SW 1271 (cell line): Measurements from ENCODE around the gene TST.
A peak's percentile ranks its signal among the peaks of the same experiment; 100 is the strongest.

Experiments
- DNase-seq, 2 experiments: peaks; one replicate each; lab custom pipeline; 2025; lab: John Stamatoyannopoulos, UW

The TST gene

DNA sequence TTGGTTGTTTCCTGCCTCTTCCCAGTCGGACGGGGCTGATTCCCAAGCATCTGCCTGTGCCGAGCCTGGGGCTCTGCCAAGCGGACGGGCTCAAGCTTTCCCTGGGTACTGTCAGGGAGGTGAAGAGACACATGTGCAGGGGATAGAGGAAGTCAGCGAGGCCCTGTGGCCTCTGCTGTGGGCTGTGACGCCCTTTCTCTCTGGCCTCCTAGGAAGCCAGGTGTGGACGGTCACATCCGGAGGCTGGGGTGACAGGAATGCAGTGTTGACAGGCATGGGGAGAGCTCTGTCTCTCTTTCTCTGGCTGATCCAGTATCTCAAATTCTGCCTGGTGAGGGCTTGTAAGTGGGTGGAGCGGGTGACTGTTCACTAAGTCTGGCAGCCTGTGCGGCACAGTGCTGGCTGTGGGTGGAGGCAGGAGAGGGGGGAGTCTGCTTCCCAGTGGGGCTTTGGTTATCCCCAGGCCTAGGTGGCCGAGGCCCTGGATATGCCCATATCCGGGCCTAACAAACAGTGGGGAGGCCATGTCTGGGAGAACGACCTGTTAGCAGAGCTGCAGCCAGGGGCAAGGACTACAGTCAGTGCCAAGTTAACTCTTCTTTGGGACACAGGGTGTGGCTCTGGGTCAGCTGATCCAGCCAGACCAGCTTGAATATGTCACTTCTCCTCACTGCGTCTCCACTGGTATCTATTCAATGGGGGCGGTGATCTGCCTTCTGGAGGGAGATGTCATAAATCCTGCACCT is 34.2 kb upstream of the TST start:
- no peak for DNase-seq

DNA sequence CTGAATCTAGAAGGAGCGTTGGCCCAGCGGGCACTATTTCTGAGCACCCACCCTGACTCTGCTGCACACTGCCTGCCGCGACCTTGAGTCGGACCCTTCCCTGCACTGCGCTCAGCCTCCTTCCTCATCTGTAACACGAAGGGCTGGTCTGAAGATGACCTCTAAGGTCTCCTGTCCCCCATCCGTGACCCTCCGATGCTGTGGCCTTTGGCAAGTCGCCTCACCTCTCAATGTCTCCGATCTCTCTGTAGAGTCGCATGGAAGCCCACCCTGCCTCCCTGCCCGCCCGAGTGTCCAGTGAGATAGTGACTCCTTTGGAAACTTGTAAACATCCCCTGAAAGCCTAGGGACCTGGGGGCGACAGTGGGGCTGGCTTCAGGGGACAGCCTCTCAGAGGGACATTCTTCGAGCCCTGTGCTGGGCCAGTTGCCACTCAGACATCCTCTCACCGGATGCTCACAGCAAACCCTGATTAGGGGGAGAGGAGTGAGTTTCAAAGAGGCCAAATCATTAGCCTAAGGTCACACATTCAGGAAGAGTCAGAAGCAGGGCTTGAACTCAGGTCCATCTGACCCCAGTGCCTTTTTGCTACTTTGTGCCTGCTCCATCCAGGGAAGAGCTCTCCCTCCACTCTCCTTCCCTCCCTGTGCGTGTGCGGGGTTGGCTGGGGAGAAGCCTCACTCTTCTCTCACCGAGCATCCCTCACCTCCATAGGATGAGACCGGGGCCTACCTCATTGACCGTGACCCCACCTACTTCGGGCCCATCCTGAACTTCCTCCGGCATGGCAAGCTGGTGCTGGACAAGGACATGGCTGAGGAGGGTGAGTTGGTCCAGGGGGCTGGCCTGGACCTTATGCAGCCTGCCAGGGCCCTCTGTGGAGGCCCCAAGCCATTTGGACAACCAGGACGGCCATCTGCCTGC is 33.4 kb upstream of the TST start:
- no peak for DNase-seq

DNA sequence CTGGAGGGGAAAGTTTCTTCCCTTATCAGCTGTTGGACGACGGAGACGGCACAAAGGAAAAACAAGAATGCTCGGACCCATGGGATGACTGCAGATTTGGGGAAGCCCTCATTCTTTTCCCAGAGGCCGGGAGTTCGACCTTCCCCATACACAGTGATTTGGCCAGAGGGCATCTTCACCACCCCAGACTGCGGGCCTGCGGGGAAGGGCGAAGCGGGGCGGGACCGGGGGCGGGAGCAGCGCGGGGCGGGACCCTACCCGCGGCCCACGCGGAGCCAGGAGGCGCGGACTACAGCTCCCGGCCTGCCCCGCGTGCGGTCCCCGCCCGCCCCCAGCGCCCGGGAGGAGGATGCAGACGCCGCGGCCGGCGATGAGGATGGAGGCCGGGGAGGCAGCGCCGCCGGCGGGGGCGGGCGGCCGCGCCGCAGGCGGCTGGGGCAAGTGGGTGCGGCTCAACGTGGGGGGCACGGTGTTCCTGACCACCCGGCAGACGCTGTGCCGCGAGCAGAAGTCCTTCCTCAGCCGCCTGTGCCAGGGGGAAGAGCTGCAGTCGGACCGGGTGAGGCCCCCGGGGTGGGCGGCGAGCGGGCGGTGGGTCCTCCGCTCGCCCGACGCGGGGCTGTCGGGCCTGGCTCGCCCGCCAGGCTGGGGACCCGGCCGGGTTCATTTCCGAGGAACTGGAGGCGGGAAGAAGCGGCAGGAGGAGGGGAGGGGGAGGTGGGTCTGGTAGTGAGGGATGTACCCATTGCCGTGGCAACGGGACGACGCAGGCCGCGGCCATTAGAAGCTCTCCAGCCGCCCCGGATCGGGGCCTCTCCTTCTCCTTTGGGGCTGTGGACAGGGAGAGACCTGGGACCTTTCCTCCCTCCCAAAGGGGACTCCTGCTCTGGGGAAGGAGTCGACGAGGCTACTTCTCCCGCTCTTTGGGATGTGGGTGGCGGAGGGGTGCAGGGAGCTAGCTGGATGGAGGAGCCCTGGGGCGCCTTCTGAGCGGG is 32.4 kb upstream of the TST start, which contains the start of gene KCTD17:
Gene KCTD17, plus strand, starts transcription at position 352 of the 995 bp plus-strand sequence. Its CDS starts 19 bp downstream, at position 371.
- peak in 1 of 2 experiments; percentile 18 for DNase-seq

DNA sequence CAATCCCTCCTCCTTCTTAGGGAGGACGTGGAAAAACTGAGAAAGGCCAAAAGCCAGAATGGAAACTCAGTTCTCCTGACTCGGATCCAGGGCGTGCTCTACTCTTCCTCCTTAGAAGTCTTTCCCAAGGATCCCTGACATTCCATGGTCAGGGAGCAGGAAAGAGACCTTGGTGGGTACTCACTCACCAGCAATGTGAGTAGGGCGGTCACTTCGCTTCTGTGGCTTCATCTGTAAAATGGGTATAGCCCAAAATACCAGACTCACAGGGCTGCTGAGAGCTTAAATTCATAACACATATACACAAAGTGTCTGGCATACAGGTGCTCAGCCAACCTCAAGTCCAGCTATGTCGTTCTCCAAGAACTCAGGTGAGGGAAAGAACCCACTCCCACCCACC is 31.7 kb upstream of the TST start:
- DNase-seq, result no peak

DNA sequence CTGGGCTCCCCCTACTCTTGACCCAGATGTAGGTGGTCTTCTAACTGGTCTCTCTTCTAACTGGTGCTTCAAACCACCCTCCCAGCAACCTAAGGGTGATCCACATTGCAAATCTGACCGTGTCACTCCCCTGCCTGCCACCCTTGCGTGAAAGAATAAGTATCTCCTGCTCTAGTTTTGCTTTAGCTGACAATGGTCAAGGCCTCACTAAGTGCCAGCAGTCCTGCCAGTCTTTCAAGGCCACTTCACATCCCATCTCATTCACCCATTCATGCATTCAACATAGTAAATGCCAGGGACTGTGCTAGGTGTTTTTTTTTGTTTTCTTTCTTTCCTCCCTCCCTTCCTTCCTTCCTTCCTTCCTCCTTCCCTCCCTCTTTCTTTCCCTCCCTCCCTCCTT is 30.0 kb upstream of the TST start:
- no peak for DNase-seq

DNA sequence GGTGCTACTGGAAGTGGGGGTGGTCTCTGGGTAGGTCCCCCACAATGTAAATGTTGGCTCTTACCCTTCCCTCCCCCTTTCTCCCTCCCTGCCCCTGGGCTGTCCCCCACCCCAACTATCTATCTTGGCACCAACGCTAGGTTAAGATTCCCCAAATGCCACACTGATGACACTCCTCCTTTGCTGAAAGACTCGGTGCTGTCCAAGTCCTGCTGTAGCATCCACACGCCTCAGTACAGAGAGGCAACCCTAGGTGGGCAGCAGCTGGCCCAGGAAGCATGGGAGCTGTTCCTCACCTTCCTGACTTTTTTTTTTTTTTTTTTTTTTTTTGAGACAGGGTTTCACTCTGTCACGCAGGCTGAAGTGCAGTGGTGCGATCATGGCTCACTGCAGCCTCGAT is 28.9 kb upstream of the TST start:
- DNase-seq, result no peak

DNA sequence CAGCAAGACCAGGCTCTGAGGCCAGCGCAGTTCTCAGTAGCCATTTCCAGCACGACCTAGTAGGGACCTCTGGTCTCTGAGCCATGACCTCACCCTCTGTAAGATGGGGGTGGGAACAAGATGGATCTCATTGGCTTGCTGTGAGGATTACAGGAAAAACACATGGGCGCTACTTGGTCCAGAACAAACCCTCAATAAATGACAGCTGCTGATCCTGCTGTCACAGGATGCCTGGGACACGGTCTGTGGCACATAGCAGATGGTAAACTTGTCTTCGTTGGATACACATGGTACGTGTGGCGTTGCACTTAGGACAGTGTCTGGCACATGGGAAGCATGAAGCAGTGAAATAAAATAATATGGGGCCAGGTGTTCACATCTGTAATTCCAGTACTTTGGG is 27.8 kb upstream of the TST start:
- no peak for DNase-seq

DNA sequence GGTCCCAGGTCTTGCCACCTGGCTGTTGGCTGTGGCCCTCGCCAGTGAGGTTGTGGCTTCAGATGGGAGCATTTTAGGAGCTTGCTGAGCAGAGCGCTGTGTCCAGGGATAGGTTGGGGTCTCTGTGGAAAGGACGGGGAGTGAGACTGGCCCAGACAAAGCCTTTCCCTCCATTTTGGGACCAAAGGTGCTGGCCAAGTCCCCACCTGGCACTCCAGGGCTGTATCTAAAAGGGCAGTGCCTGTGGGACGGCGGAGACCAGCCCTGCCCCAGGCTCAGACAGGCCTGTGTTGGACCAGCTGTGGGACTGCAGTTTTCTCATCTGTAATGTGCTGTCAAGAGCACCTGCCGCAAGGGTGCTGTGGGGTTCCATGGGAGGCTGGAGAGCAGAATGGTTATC is 27.3 kb upstream of the TST start:
- no peak for DNase-seq

DNA sequence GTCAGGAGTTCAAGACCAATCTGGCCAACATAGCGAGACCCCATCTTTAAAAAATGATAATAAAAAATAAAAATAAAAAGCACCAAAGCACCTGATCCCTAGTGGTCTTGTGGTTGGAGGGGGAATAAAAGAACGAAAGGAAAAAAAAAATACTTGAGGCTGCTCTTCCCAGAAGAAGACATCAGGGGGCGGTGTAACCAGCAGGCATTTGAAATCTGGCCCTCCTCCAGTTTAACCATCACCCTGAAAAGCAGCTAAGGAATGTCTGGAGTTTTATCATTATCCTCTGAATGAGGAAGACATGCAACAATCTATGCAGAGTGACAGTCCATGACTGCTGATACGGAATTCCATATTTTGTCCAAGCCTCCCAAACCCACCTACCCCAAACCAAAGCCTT is 26.7 kb upstream of the TST start:
- no peak for DNase-seq

DNA sequence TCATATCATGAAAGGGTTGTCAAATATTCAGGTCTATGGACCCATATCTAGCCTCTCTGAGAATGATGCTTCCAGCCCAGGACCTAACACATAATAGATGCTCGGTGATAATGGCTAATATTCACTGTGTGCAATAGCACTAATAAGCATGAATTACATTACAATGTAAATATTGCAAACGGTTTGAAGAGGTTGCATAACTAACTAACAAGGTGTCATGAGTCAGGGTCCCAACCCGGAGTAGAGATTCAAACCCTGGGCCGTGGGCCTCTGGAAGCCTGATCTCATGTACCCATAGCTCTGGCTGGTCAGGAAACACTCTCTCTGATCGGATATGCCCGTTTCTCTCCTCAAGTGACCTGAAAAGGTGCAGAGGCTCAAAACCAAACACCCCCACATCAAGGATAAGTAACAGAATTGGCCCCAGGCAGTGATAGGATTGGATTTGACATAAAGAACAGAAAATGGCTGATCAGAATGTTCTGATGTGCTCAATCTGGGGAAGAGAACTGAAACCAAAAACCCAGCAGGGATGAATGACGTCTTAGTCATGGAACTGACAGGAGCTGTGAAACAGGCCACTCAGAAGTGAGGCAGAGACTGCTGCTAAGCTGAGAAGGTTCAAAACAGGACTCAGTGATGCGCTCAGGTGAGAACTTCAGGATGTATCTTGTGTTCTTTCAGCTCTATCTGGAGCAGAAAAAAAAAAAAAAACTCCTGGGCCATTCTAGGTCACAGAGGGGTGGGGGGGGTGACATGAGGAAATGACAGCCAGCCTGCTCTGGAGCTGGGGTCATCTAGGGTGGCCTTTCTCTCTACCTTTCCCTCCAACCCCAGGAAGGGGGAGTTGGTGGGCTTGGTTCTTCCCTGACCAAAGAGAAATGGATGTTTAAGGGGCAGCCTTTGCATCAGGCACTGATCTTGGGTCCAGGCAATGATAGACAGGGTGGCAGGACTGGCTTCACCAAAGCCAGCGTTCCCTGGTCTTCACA is 25.7 kb upstream of the TST start:
- DNase-seq, result no peak

DNA sequence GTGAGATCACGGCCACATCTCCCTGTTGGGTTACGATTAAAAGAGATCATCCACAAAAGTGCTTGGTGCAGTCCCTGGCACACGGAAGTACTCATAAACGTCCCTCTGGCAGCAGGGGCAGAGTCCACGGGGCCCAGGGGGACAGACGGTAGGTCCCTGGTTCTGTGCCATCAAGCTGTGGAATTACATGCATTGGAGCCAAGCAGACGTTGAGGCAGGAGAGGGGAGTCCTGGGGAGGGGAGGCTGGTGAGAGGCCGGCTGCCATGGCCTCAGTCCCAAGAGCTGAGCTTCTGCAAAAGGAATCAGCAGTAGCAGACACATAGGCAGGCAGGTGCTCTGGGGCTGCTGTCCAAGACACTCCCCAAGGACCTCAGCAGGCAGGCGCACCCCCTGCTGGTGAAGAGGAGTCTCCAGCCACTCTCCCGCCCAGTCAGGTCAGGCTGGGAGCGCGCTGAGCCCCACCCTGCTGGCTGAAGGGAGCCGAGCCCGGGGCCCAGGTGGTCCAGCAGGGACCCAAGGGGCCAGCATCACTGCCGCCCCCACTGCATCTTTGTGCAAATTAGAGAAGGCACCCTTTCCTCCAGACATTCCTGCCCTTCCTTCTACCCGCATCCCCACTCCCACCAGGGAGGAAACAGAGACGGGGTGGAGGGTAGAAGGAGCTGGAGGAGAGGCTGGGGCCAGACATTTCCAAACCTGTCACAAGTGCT is 24.7 kb upstream of the TST start:
- DNase-seq, result no peak

DNA sequence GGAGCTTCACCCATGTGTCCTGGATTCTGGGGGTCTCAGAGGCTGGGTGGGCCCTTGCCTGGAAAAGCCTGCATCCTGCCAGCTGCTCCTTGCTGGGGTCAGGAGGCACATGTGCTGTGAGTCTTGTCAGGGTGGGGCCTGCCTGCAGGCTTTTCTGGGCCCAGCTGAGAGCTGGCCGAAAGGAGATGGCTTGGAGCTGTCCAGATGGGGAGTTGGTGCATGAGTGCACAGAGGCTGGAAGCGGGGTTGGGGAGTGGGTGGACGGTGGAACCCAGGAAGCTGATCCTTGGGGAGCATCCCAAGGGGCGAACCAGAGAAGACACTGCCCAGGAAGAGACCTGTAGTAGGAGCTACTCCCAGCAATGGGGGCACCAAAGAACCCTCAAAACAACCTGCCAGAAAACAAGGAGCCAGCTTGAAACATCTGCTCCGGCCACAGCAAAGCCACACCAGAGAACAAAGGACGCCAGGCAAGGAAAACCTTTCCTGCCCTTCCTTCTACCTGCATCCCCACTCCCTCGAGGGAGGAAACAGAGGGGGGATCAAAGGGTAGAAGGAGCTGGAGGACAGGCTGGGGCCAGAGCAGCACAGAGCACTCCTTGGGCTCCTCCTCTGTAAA is 24.1 kb upstream of the TST start:
- no peak for DNase-seq

DNA sequence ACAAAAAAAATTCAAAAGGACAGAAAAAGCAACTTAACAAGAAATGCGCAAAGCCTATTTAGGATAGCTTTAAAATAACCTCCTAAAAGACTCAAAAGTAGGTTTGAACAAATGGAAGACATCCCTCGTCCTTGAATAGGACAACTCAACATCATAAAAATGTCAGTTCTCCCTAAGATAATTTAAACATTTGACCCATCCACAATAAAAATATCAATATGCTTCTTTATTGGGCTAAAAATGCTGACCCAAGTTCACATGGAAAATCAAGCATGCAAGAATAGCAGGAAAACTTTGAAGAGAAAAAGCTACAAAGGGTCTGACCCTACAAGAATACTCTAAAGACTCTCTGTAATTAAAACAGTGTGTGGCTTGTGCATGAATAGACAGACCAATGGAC is 20.2 kb upstream of the TST start:
- no peak for DNase-seq

DNA sequence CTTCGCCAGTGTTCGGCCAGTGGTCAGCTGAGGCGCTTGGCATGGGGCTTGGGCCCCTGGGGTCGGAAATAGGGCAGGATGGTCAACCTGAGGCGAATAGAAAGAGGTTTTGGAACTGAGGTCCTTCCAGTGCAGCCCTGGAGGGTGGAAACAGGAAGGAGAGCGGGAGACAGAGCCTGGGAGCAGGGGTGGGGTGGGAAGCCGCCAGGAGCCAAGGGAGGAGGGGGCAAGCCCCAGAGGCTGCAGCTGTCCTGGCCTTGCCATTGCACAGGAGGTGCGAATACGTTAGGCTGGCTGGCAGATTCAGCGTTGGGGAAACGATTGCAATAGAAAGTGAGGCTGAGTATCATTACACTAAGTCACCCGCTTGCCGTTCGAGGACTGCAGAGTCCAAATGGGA is 18.4 kb upstream of the TST start:
- no peak for DNase-seq

DNA sequence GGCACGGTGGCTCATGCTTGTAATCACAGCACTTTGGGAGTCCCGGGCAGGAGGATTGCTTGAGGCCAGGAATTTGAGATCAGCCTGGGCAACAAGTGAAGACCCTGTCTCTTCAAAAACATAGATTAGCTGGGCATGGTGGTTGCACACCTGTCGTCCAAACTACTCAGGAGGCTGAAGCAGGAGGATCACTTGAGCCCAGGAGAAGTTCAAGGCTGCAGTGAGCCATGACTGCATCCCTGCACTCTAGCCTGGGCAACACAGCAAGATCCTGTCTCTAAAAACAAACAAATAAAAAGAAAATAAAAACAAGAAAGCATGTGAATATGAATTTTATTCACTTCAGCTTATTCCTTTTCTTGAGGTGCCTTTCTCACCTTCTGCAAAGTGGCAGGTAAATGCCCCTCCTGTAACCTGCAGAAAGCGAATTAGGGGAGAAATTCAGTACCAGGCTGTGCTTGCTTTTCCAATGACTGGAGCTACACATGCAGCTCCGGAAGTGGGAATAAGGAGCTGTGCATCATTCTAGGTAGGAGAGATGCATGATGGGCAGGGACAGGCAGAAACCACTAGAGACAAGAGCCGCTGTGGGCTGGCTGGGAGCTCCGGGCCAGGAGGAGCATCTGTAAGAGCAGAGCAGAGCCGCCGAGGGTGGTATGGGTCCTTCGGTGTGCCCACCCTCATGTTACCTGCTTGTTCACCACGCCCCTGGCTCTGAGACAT is 17.6 kb upstream of the TST start:
- no peak for DNase-seq

DNA sequence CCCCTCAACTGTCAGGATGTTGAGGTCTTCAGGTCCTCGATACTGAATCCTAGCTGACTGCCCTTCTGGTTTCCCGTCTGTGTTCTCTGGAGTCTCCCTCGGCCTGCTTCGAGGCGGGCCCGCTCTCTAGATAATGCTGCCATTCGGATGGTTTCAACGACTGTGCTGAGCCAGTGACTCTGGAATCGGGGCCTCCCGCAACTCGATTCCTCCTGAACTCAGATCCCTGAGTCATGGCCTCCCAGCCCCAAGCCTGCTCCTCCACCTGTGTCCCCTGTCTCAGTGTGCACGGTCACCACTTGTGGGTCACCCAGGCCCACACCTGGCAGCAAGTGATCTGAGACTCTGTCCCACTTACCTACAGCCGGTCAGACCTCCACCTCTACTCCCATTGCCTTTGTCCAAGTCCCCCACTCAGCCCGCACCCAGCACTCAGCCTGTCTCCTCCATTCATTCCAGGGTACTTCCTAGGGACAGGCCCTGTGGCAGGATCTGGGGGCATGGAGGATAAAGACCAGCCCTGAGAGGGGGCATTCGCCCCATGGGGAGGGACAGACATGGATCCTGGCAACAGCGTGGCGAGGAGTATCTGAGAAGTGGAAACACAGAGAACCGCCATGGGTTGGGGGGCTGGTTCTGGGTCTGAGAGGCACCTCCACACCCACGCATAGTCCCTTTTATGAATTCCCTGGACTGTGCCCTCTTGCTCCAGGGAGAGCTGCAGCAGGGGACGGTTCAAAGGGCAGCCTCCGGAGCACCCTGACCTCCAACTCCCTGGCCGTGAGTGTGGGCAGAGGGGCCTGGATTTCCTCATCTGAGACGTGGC is 14.6 kb upstream of the TST start:
- DNase-seq, result no peak

DNA sequence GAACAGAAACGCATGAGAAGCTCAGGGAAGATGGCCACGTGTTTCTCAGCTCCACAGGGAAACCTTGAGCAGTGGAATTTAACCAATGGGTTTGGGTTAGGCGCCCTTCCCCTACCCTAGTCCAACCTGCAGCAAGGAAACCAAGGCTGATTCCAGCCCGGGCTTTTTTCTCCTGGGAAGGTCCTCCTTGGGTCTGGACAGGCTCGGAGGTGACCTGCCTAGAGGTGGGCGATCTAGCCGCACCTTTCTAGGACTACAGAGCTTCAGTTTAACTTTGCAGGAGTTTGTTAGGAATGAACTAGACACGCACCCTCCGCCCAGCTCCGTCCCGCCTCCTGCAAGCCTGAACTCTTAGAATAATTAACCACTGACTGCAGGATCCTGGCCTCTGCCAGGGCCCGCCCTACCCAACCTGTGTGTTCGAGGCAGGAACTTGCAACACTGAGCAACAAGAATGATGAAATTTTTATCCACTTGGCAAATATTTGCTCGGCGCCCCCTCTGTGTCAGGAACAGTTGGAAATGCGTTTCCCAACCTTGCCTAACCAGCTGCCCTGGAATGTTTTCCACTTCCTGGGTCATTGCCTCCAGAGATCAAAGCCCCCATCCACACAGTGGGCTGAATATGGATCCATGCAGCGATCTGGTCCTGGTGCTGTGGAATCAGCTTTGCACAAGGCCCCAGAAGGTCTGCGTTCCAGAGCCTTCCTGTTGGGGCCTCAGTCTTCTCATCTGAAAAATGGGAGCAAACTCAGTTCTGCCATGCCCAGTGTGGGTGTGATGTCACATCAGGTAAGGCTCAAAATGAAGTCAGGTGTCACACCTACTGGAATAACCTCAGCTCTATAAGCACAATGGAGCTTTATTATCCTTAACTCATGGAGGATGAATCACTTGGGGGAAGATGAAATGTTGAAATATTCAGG is 13.6 kb upstream of the TST start:
- DNase-seq, result no peak
